HEK293T (cell line): ENCODE measurements around the gene NEK9.

Experiments used
- FOXK2 ChIP-seq: fragments of 450-650 bp; IDR thresholded peaks from 2 replicates; pipeline ENCODE4 v1.6.1; 2016; ENCODE audit warnings: mild to moderate bottlenecking
- FOXM1 ChIP-seq: fragments of 450-650 bp; IDR thresholded peaks from 2 replicates; pipeline ENCODE4 v1.6.1; 2017; ENCODE audit warnings: mild to moderate bottlenecking, borderline replicate concordance
- SP1 ChIP-seq: fragments of 450-650 bp; IDR thresholded peaks from 2 replicates; pipeline ENCODE4 v1.6.1; 2017
- ZNF384 ChIP-seq: fragments of 450-650 bp; IDR thresholded peaks from 2 replicates; pipeline ENCODE4 v1.6.1; 2016

DNA sequence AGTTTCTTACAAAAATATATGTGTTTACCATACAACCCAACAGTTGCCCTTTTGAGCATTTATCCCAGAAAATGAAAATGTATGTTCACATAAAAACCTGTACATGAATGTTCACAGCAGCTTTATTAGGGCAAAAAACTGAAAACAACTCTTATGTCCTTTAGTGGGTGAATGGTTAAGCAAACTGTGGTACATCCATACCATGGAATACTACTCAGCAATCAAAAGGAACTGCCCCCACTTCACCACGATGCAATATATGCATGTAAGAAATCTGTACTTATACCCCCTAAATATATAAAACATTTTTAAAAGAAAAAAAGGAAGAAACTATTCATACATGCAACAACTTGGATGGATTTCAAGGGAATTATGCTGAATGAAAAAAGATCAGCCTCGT is 6.7 kb upstream of the NEK9 start:
- TF ChIP-seq SP1: no peak
- no peak for TF ChIP-seq ZNF384
- TF ChIP-seq FOXM1: no peak
- no peak for TF ChIP-seq FOXK2
